H1 (cell line): ENCODE data around the gene C17orf107. TPM values are rescaled to one million over a fixed set of nuclear protein-coding genes. Genes with fewer than 3 reads are reported as not detected.

Experiments
- CTCF ChIA-PET: fragments of 300-600 bp; sonication (Branson Sonifier 250); formaldehyde crosslinking; loops from one replicate; lab custom pipeline; 2021; ENCODE audit not compliant: partially characterized antibody; lab: Charles Lee
- POLR2A ChIA-PET: fragments of 300-600 bp; sonication (Branson Sonifier 250); formaldehyde crosslinking; loops from one replicate; lab custom pipeline; 2021; ENCODE audit warnings: inconsistent platforms; ENCODE audit not compliant: partially characterized antibody; lab: Charles Lee
- DNase-seq, 2 experiments: peaks; one replicate each; pipeline versions ENCODE4 v3.0.0 to v3.0.0-alpha.2; 2010 to 2022; ENCODE audit warnings: low spot score in 2 of 2, low read depth in 1 of 2, mixed read lengths in 1 of 2
- FAIRE-seq: peaks from 2 replicates; lab custom pipeline; 2011; peaks lifted over from hg19 to GRCh38; lab: Jason Lieb, UNC
- H2AFZ ChIP-seq: 2 replicates; pipeline ENCODE4 v1.8.1; 2012; ENCODE audit warnings: low read length, inconsistent platforms
- H2AK5ac ChIP-seq: 2 replicates; pipeline ENCODE4 v1.6.1; 2013; ENCODE audit warnings: low read depth, low read length
- H2BK120ac ChIP-seq: replicated peaks from 2 replicates; pipeline ENCODE3; 2013; ENCODE audit warnings: low read depth, low read length, inconsistent platforms
- H2BK12ac ChIP-seq: 2 replicates; pipeline ENCODE4 v1.6.1; 2013; ENCODE audit warnings: low read depth, low read length
- H2BK15ac ChIP-seq: 2 replicates; pipeline ENCODE4 v1.6.1; 2013; ENCODE audit warnings: low read length
- H2BK20ac ChIP-seq: 2 replicates; pipeline ENCODE4 v1.6.1; 2013; ENCODE audit warnings: low read length
- H2BK5ac ChIP-seq: 2 replicates; pipeline ENCODE4 v1.6.1; 2013; ENCODE audit warnings: low read depth, low read length
- H3K14ac ChIP-seq: 2 replicates; pipeline ENCODE4 v1.6.1; 2013; ENCODE audit warnings: inconsistent platforms; ENCODE audit not compliant: insufficient read length
- H3K18ac ChIP-seq: 2 replicates; pipeline ENCODE4 v1.6.1; 2013; ENCODE audit warnings: low read length; ENCODE audit errors: extremely low read depth
- H3K23ac ChIP-seq: 2 replicates; pipeline ENCODE4 v1.6.1; 2013; ENCODE audit warnings: inconsistent platforms; ENCODE audit not compliant: insufficient read length
- H3K23me2 ChIP-seq: 2 replicates; pipeline ENCODE4 v1.6.1; 2013; ENCODE audit warnings: low read depth, low read length
- H3K27ac ChIP-seq: 2 replicates; pipeline ENCODE4 v1.6.1; 2011; ENCODE audit warnings: low read depth, low read length, inconsistent platforms
- H3K27me3 ChIP-seq, 4 experiments: replicated peaks in 1 of 4; 1 replicate in 1 of 4; 2 replicates in 3 of 4; pipeline versions ENCODE4 v1.6.1 to v1.8.1; 2011 to 2013; ENCODE audit warnings: low read length in 3 of 4, mild to moderate bottlenecking in 3 of 4, inconsistent platforms in 2 of 4, mixed read lengths in 2 of 4, moderate library complexity in 1 of 4; ENCODE audit not compliant: control insufficient read depth in 3 of 4, insufficient read depth in 3 of 4; ENCODE audit errors: extremely low read depth in 1 of 4
- H3K36me3 ChIP-seq, 4 experiments: 2 replicates each; pipeline versions ENCODE4 v1.6.1 to v1.8.1; 2011 to 2013; ENCODE audit warnings: mild to moderate bottlenecking in 4 of 4, low read length in 3 of 4, moderate library complexity in 2 of 4, control low read depth in 1 of 4, inconsistent platforms in 1 of 4; ENCODE audit not compliant: insufficient read depth in 4 of 4, control insufficient read depth in 2 of 4
- H3K4ac ChIP-seq: replicated peaks from 2 replicates; pipeline ENCODE3; 2013; ENCODE audit warnings: low read length, low read depth, mixed read lengths, inconsistent platforms; ENCODE audit not compliant: insufficient read length
- H3K4me1 ChIP-seq, 4 experiments: replicated peaks in 1 of 4; 1 replicate in 1 of 4; 2 replicates in 3 of 4; pipeline versions ENCODE4 v1.6.1 to v1.8.1; 2011 to 2013; ENCODE audit warnings: low read length in 3 of 4, inconsistent platforms in 2 of 4, mixed read lengths in 1 of 4; ENCODE audit not compliant: insufficient read depth in 4 of 4, control insufficient read depth in 3 of 4
- H3K4me2 ChIP-seq, 2 experiments: 2 replicates each; pipeline versions ENCODE4 v1.6.1 to v1.8.1; 2011 to 2013; ENCODE audit warnings: low read depth in 2 of 2, low read length in 2 of 2, control low read depth in 1 of 2, inconsistent platforms in 1 of 2, mild to moderate bottlenecking in 1 of 2; ENCODE audit not compliant: insufficient read depth in 1 of 2
- H3K4me3 ChIP-seq, 4 experiments: fragments of 200-600, 300-600 bp in 1 of 4; sonication (generic), shearing (Covaris generic), sonication (Bioruptor Twin) in 1 of 4; 2 replicates each; pipeline versions ENCODE4 v1.5.1 to v1.8.1; 2011 to 2016; ENCODE audit warnings: low read length in 4 of 4, low read depth in 3 of 4, control low read depth in 2 of 4, inconsistent platforms in 2 of 4, mild to moderate bottlenecking in 2 of 4, mixed read lengths in 1 of 4, moderate library complexity in 1 of 4; ENCODE audit not compliant: insufficient read depth in 2 of 4; ENCODE audit errors: extremely low read depth in 1 of 4
- H3K56ac ChIP-seq: replicated peaks from 2 replicates; pipeline ENCODE3; 2013; ENCODE audit warnings: low read depth, mild to moderate bottlenecking, mixed read lengths, low read length, inconsistent platforms; ENCODE audit not compliant: insufficient read length
- H3K79me1 ChIP-seq: 2 replicates; pipeline ENCODE4 v1.6.1; 2013; ENCODE audit warnings: low read depth, low read length, control low read depth
- H3K79me2 ChIP-seq, 2 experiments: 2 replicates each; pipeline versions ENCODE4 v1.6.1 to v1.8.1; 2012 to 2013; ENCODE audit warnings: low read length in 2 of 2, mild to moderate bottlenecking in 2 of 2, inconsistent platforms in 1 of 2; ENCODE audit not compliant: insufficient read depth in 2 of 2, control insufficient read depth in 1 of 2
- H3K9ac ChIP-seq, 4 experiments: replicated peaks in 1 of 4; 1 replicate in 1 of 4; 2 replicates in 3 of 4; pipeline versions ENCODE4 v1.6.1 to v1.8.1; 2011 to 2013; ENCODE audit warnings: low read depth in 3 of 4, low read length in 3 of 4, control low read depth in 2 of 4, mild to moderate bottlenecking in 2 of 4, moderate library complexity in 2 of 4, inconsistent platforms in 1 of 4; ENCODE audit errors: extremely low read depth in 1 of 4
- H3K9me3 ChIP-seq, 2 experiments: 2 replicates each; pipeline versions ENCODE4 v1.6.1 to v1.8.1; 2012 to 2013; ENCODE audit warnings: mild to moderate bottlenecking in 2 of 2, moderate library complexity in 2 of 2, control low read depth in 1 of 2, inconsistent platforms in 1 of 2, low read depth in 1 of 2, low read length in 1 of 2, mixed read lengths in 1 of 2; ENCODE audit not compliant: insufficient read depth in 2 of 2
- H4K20me1 ChIP-seq, 2 experiments: replicated peaks in 1 of 2; 2 replicates each; pipeline versions ENCODE3 to v1.8.1; 2011 to 2013; ENCODE audit warnings: inconsistent platforms in 2 of 2, low read length in 2 of 2, mild to moderate bottlenecking in 1 of 2; ENCODE audit not compliant: insufficient read depth in 2 of 2, control insufficient read depth in 1 of 2
- H4K5ac ChIP-seq: 2 replicates; pipeline ENCODE4 v1.6.1; 2013; ENCODE audit warnings: low read length, low read depth, mixed read lengths, inconsistent platforms; ENCODE audit not compliant: insufficient read length
- H4K8ac ChIP-seq: 2 replicates; pipeline ENCODE4 v1.8.0; 2013; ENCODE audit warnings: mild to moderate bottlenecking, moderate library complexity, low read length, inconsistent platforms; ENCODE audit not compliant: insufficient read depth; ENCODE audit errors: extremely low read depth
- H4K91ac ChIP-seq: replicated peaks from 2 replicates; pipeline ENCODE3; 2013; ENCODE audit warnings: low read length, mixed read lengths, inconsistent platforms; ENCODE audit not compliant: insufficient read length
- POLR2A ChIP-seq, 2 experiments: IDR thresholded peaks; 1 replicate in 1 of 2; 2 replicates in 1 of 2; pipeline ENCODE4 v1.6.1; 2011; ENCODE audit warnings: low read depth in 2 of 2, low read length in 2 of 2, mild to moderate bottlenecking in 2 of 2; ENCODE audit errors: control extremely low read depth in 1 of 2
- POLR2AphosphoS5 ChIP-seq: IDR thresholded peaks from 2 replicates; pipeline ENCODE4 v1.6.1; 2011; ENCODE audit warnings: low read depth, low read length
- polyA plus RNA-seq, 7 experiments: library from polyadenylated mRNA; depleted of rRNA in 3 of 7; stranded (reverse) in 5 of 7; unstranded in 2 of 7; fragments of >200 nt in 5 of 7; fragments of 200-250 nt in 2 of 7; gene quantifications; 1 replicate in 5 of 7; 2 replicates in 1 of 7; 4 replicates in 1 of 7; pipeline versions ENCODE4 v1.2.1 to v1.2.3, GENCODE V29; 2011 to 2013; ENCODE audit warnings: missing spikeins in 2 of 7, mixed read lengths in 2 of 7
- total RNA-seq: library from RNA; stranded (reverse); fragmentation: NEBNext Ultra II Directional; extraction: Animal tissue kit (Norgen Biotek cat#: 25700); gene quantifications from 2 replicates; pipeline ENCODE4 v1.2.1, GENCODE V29; 2021

Gene C17orf107
- total and polyA plus RNA-seq, 2 of the 8 experiments (the other 6 are each of a cell fraction or from before 2014, with no cell fraction given) = 0.39 to 0.45 TPM

GRCh38 chr17:4935650-4936049, 36.3 kb downstream of the C17orf107 start:
- H4K5ac ChIP-seq = no peak overlapping the region
- peaks cover 0 to 1% of the 10 kb centered on the region in 2 experiments for H4K20me1 ChIP-seq
- peaks cover 0 to 12% of the 10 kb centered on the region in 2 experiments; a peak in 3 of 4 replicates for H3K79me2 ChIP-seq
- H2BK12ac ChIP-seq = no peak overlapping the region
- H4K91ac ChIP-seq = no peak overlapping the region
- peaks cover 0 to 8% (median 6%) of the 10 kb centered on the region in 4 experiments; a peak in 6 of 7 replicates for H3K4me1 ChIP-seq
- no peak overlapping the region for H3K56ac ChIP-seq
- no peak overlapping the region for H2BK15ac ChIP-seq
- H2BK20ac ChIP-seq = no peak overlapping the region
- ChIA-PET POLR2A (interaction anchor here (1.4 to 27.4 kb wide), 8 partner anchors 7 to 84 kb away, joined by 3 to 987 read pairs (median 26); partner anchors contain the start of genes C17orf107, CHRNE, ENO3 and GP1BA), CTCF (interaction anchor here (1.4 to 2.2 kb wide), 2 partner anchors 11 to 32 kb away, joined by 3 to 8 read pairs; partner anchors contain the start of gene CHRNE)
- H3K23ac ChIP-seq = no peak overlapping the region
- H2AK5ac ChIP-seq = no peak overlapping the region
- H3K14ac ChIP-seq = no peak overlapping the region
- no peak overlapping the region for H3K27ac ChIP-seq
- FAIRE-seq (no peak), DNase-seq (no peak)
- no peaks in the 10 kb centered on the region for H3K9me3 ChIP-seq
- H3K36me3 ChIP-seq = peaks cover 9 to 16% (median 13%) of the 10 kb centered on the region in 4 experiments
- no peak overlapping the region for H3K9ac ChIP-seq
- H2BK120ac ChIP-seq = no peak overlapping the region
- H3K4me2 ChIP-seq = no peak overlapping the region
- H2BK5ac ChIP-seq = no peak overlapping the region
- no peak overlapping the region for H3K4ac ChIP-seq
- H3K79me1 ChIP-seq = peaks cover 9% of the 10 kb centered on the region
- H3K18ac ChIP-seq = no peak overlapping the region
- H3K27me3 ChIP-seq = no peaks in the 10 kb centered on the region
- H3K4me3 ChIP-seq = no peak overlapping the region
- no peak overlapping the region for H2AFZ ChIP-seq
- peaks cover 8% of the 10 kb centered on the region; the same call in 1 of the 2 replicates for H3K23me2 ChIP-seq
- H4K8ac ChIP-seq = no peak overlapping the region
- TF ChIP-seq POLR2AphosphoS5 (no peak), POLR2A (IDR thresholded peaks at IDR 0.05; ENCODE audit: control extremely low read depth in 1 of 2, low read depth in 2 of 2, low read length in 2 of 2) (0 out of 3 replicates have a peak, but pooled peaks of 1 of the 2 experiments have one; percentile 13)
